Vagina (tissue), 2 donors: ENCODE measurements around the gene ARMC9. TPM values are rescaled to one million over a fixed set of nuclear protein-coding genes. Genes with fewer than 3 reads are reported as not detected.

Experiments used
- DNase-seq, 2 donors: peaks; one replicate each; pipeline ENCODE4 v3.0.0-alpha.2; 2017; ENCODE audit errors: extremely low spot score in 2 of 2
- H3K27ac ChIP-seq: fragments of 200-600 bp; sonication (generic); one replicate; pipeline ENCODE4 v1.5.1; 2019
- H3K27me3 ChIP-seq: fragments of 200-600 bp; sonication (generic); one replicate; pipeline ENCODE4 v1.5.1; 2019
- H3K36me3 ChIP-seq, 2 donors: fragments of 200-600 bp; sonication (generic); one replicate each; pipeline ENCODE4 v1.5.1; 2017 to 2019
- H3K4me1 ChIP-seq: fragments of 200-600 bp; sonication (generic); one replicate; pipeline ENCODE4 v1.5.1; 2019
- H3K4me3 ChIP-seq, 2 donors: fragments of 200-600 bp; sonication (generic); 1 replicate in 1 of 2; 2 replicates in 1 of 2; pipeline ENCODE4 v1.5.1; 2016 to 2019
- H3K9me3 ChIP-seq: fragments of 200-600 bp; sonication (generic); one replicate; pipeline ENCODE4 v1.5.1; 2019
- POLR2A ChIP-seq, 2 donors: fragments of 450-650 bp; IDR thresholded peaks; one replicate each; pipeline ENCODE4 v1.6.1; 2017; ENCODE audit warnings: antibody characterized with exemption in 2 of 2, mild to moderate bottlenecking in 2 of 2, moderate library complexity in 2 of 2
- POLR2AphosphoS5 ChIP-seq, 2 donors: sonication (generic); formaldehyde crosslinking; IDR thresholded peaks; one replicate each; pipeline ENCODE4 v1.9.0; 2017; ENCODE audit warnings: antibody characterized with exemption in 2 of 2, mild to moderate bottlenecking in 2 of 2, low read depth in 1 of 2; ENCODE audit not compliant: insufficient read depth in 1 of 2
- intact Hi-C: fragments of 100-400 bp; cut with DNase I; formaldehyde crosslinking; loops from one replicate; pipeline ENCODE4 v1.15.1; 2023
- total RNA-seq: library from RNA; depleted of rRNA; stranded (reverse); fragments of >200 nt; gene quantifications from one replicate; pipeline ENCODE4 v1.2.3, GENCODE V29; 2016
- TF ChIP-seq, protein P1 (sequence below), 3 experiments: fragments of 450-650 bp in 2 of 3; fragments of 200-600 bp in 1 of 3; sonication (generic) in 1 of 3; IDR thresholded peaks; one replicate each; pipeline ENCODE4 v1.5.1; 2017 to 2019; ENCODE audit warnings: antibody characterized with exemption in 3 of 3, mild to moderate bottlenecking in 2 of 3, moderate library complexity in 2 of 3

ARMC9 gene
- total RNA-seq, 1 donor from 2014 or later, result 16.0 TPM

DNA sequence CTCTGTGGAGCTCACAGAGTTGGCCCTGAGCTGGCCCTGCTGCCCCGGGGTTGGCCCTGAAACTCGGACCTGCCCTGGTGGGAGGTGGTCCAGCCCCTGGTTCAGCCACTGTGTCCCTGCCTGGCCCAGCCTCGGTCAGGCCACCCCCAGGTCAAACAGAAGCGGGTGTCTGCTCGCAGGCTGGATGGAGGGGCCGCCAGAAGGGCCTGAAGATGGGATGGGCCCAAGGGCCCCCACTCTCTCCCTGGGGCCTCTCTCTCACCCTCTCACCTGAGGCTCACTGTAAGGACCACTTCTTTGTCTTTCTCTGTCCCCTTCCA is 172.0 kb downstream of the ARMC9 start:
- Histone ChIP-seq H3K27me3 (no peaks in the 10 kb centered on the region), H3K9me3 (no peaks in the 10 kb centered on the region), H3K4me3 (no peak overlapping the region), H3K4me1 (peaks cover 3% of the 10 kb centered on the region), H3K27ac (no peak overlapping the region), H3K36me3 (no peaks in the 10 kb centered on the region)
- intact Hi-C loops, result no loop called here
- no peak for DNase-seq
- TF ChIP-seq POLR2A (IDR thresholded peaks at IDR 0.05) (no peak), POLR2AphosphoS5 (IDR thresholded peaks at IDR 0.05; ENCODE audit: insufficient read depth in 1 of 2, low read depth in 1 of 2) (no peak)
- TF ChIP-seq, protein P1, sequence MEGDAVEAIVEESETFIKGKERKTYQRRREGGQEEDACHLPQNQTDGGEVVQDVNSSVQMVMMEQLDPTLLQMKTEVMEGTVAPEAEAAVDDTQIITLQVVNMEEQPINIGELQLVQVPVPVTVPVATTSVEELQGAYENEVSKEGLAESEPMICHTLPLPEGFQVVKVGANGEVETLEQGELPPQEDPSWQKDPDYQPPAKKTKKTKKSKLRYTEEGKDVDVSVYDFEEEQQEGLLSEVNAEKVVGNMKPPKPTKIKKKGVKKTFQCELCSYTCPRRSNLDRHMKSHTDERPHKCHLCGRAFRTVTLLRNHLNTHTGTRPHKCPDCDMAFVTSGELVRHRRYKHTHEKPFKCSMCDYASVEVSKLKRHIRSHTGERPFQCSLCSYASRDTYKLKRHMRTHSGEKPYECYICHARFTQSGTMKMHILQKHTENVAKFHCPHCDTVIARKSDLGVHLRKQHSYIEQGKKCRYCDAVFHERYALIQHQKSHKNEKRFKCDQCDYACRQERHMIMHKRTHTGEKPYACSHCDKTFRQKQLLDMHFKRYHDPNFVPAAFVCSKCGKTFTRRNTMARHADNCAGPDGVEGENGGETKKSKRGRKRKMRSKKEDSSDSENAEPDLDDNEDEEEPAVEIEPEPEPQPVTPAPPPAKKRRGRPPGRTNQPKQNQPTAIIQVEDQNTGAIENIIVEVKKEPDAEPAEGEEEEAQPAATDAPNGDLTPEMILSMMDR (IDR thresholded peaks at IDR 0.05), result no peak

- H3K9me3 ChIP-seq, result no peaks in the 10 kb centered on the region
- H3K4me1 ChIP-seq, result no peaks in the 10 kb centered on the region
- intact Hi-C loops, result no loop called here
- no peaks in the 10 kb centered on the region for H3K27me3 ChIP-seq
- H3K36me3 ChIP-seq, result no peaks in the 10 kb centered on the region
- DNase-seq, result no peak
- TF ChIP-seq POLR2AphosphoS5 (IDR thresholded peaks at IDR 0.05; ENCODE audit: insufficient read depth in 1 of 2, low read depth in 1 of 2) (no peak), POLR2A (IDR thresholded peaks at IDR 0.05) (no peak)
- TF ChIP-seq, protein P1 (IDR thresholded peaks at IDR 0.05), result no peak
- H3K27ac ChIP-seq, result no peak overlapping the region
- H3K4me3 ChIP-seq, result no peak overlapping the region
These were observed 172.5 kb downstream of the ARMC9 start for GRCh38 chr2:231370749-231371429.

- no peaks in the 10 kb centered on the region for H3K4me1 ChIP-seq
- no peaks in the 10 kb centered on the region for H3K9me3 ChIP-seq
- H3K4me3 ChIP-seq, result no peak overlapping the region
- no peak for DNase-seq
- intact Hi-C loops, result no loop called here
- no peaks in the 10 kb centered on the region for H3K36me3 ChIP-seq
- H3K27ac ChIP-seq, result no peak overlapping the region
- TF ChIP-seq POLR2AphosphoS5 (IDR thresholded peaks at IDR 0.05; ENCODE audit: insufficient read depth in 1 of 2, low read depth in 1 of 2), result no peak
- TF ChIP-seq POLR2A (IDR thresholded peaks at IDR 0.05), result no peak
- TF ChIP-seq, protein P1 (IDR thresholded peaks at IDR 0.05), result no peak
- no peaks in the 10 kb centered on the region for H3K27me3 ChIP-seq
These were observed 173.1 kb downstream of the ARMC9 start for GRCh38 chr2:231371430-231372054.

- H3K36me3 ChIP-seq, result no peaks in the 10 kb centered on the region
- no peaks in the 10 kb centered on the region for H3K4me1 ChIP-seq
- no peaks in the 10 kb centered on the region for H3K27me3 ChIP-seq
- no peak for DNase-seq
- TF ChIP-seq, protein P1 (IDR thresholded peaks at IDR 0.05), result no peak
- TF ChIP-seq POLR2AphosphoS5 (IDR thresholded peaks at IDR 0.05; ENCODE audit: insufficient read depth in 1 of 2, low read depth in 1 of 2), result no peak
- no peak for TF ChIP-seq POLR2A (IDR thresholded peaks at IDR 0.05)
- H3K9me3 ChIP-seq, result no peaks in the 10 kb centered on the region
- intact Hi-C loops, result no loop called here
- H3K27ac ChIP-seq, result no peak overlapping the region
- H3K4me3 ChIP-seq, result no peak overlapping the region
These were observed 173.9 kb downstream of the ARMC9 start for GRCh38 chr2:231372326-231372725.

GRCh38 chr2:231373184-231373583 is 174.8 kb downstream of the ARMC9 start:
- Histone ChIP-seq H3K9me3 (no peaks in the 10 kb centered on the region), H3K36me3 (no peaks in the 10 kb centered on the region), H3K4me1 (no peaks in the 10 kb centered on the region), H3K27me3 (no peaks in the 10 kb centered on the region), H3K4me3 (no peak overlapping the region), H3K27ac (no peak overlapping the region)
- no peak for TF ChIP-seq POLR2AphosphoS5 (IDR thresholded peaks at IDR 0.05; ENCODE audit: insufficient read depth in 1 of 2, low read depth in 1 of 2)
- TF ChIP-seq, protein P1 (IDR thresholded peaks at IDR 0.05), result no peak
- no peak for TF ChIP-seq POLR2A (IDR thresholded peaks at IDR 0.05)
- no peak for DNase-seq
- intact Hi-C loops, result no loop called here
